K562 (cell line): ENCODE results near the gene PPY. TPM values are rescaled to one million over a fixed set of nuclear protein-coding genes. Genes with fewer than 3 reads are reported as not detected.

Experiments
- ATAC-seq: fragments of 200-7000 bp; cut with Tn5 transposase; 3 replicates; pipeline ENCODE4 v1.9.1; 2020; ENCODE audit warnings: moderate library complexity
- BruUV-seq: library from RNA; stranded (reverse); fragments of 400-500 nt; replicated peaks from 2 replicates; lab custom pipeline; 2021; lab: Mats Ljungman, UMichigan
- CTCF ChIA-PET: fragments of 300-600 bp; formaldehyde crosslinking; extraction: SDS; loops from one replicate; lab custom pipeline; 2021; ENCODE audit warnings: low intra/inter-chr PET ratio; lab: Yijun Ruan, JAX
- POLR2A ChIA-PET: fragments of 300-600, 350-650 bp; sonication (Branson Sonifier 250); formaldehyde crosslinking; extraction: SDS; loops from one replicate; lab custom pipeline; 2021; ENCODE audit warnings: antibody characterized with exemption, inconsistent platforms; lab: Yijun Ruan, JAX
- DNase-seq, 4 experiments: peaks; one replicate each; pipeline versions ENCODE4 v3.0.0 to v3.0.0-alpha.2; 2011 to 2018; ENCODE audit warnings: low spot score in 3 of 4, mixed read lengths in 3 of 4; ENCODE audit errors: extremely low read depth in 1 of 4
- FAIRE-seq: peaks from 2 replicates; lab custom pipeline; 2011; peaks lifted over from hg19 to GRCh38; lab: Jason Lieb, UNC
- H2AFZ ChIP-seq: 2 replicates; pipeline ENCODE4 v1.6.0; 2011; ENCODE audit warnings: low read depth, low read length, control low read depth, inconsistent platforms
- H3K27ac ChIP-seq: fragments of 200-600 bp; 3 replicates; pipeline ENCODE4 v1.8.0; 2011; ENCODE audit warnings: low read depth, mild to moderate bottlenecking, control low read depth, inconsistent platforms, low read length, moderate library complexity, mixed read lengths; ENCODE audit errors: extremely low read depth
- H3K27me3 ChIP-seq, 2 experiments: fragments of 300-600 bp in 1 of 2; 2 replicates in 1 of 2; 3 replicates in 1 of 2; pipeline versions ENCODE4 v1.6.0 to v1.8.0; 2011; ENCODE audit warnings: inconsistent platforms in 2 of 2, low read length in 2 of 2, mild to moderate bottlenecking in 1 of 2, mixed read lengths in 1 of 2, moderate library complexity in 1 of 2; ENCODE audit not compliant: control insufficient read depth in 2 of 2, insufficient read depth in 2 of 2
- H3K36me3 ChIP-seq: fragments of 300-600 bp; 3 replicates; pipeline ENCODE4 v1.8.0; 2011; ENCODE audit warnings: mild to moderate bottlenecking, low read length, inconsistent platforms; ENCODE audit not compliant: control insufficient read depth, insufficient read depth
- H3K4me1 ChIP-seq, 2 experiments: fragments of 200-600 bp in 1 of 2; replicated peaks in 1 of 2; 2 replicates in 1 of 2; 3 replicates in 1 of 2; pipeline versions ENCODE4 v1.5.1 to v1.8.0; 2011; ENCODE audit warnings: inconsistent platforms in 2 of 2, low read length in 2 of 2, mild to moderate bottlenecking in 1 of 2, mixed read lengths in 1 of 2, moderate library complexity in 1 of 2; ENCODE audit not compliant: control insufficient read depth in 2 of 2, insufficient read depth in 2 of 2
- H3K4me2 ChIP-seq: 2 replicates; pipeline ENCODE4 v1.6.1; 2011; ENCODE audit warnings: low read length, control low read depth, inconsistent platforms, mixed read lengths; ENCODE audit not compliant: insufficient read depth
- H3K4me3 ChIP-seq: fragments of 200-600 bp; sonication (generic), shearing (Covaris generic); 2 replicates; pipeline ENCODE4 v1.5.1; 2016; ENCODE audit warnings: control low read depth, inconsistent platforms
- H3K79me2 ChIP-seq: fragments of 200-600 bp; 3 replicates; pipeline ENCODE4 v1.8.0; 2011; ENCODE audit warnings: low read length, inconsistent platforms; ENCODE audit not compliant: control insufficient read depth, insufficient read depth
- H3K9ac ChIP-seq, 2 experiments: 2 replicates each; pipeline versions ENCODE4 v1.6.0 to v1.6.1; 2011; ENCODE audit warnings: low read depth in 2 of 2, low read length in 2 of 2, control low read depth in 1 of 2, inconsistent platforms in 1 of 2, mild to moderate bottlenecking in 1 of 2, mixed read lengths in 1 of 2; ENCODE audit not compliant: insufficient read depth in 1 of 2
- H3K9me1 ChIP-seq: one replicate; pipeline ENCODE4 v1.6.0; 2011; ENCODE audit warnings: inconsistent platforms, mild to moderate bottlenecking, low read length, moderate library complexity; ENCODE audit not compliant: control insufficient read depth, insufficient read depth
- H3K9me3 ChIP-seq: replicated peaks from 2 replicates; pipeline ENCODE4 v1.5.1; 2011; ENCODE audit warnings: low read depth, low read length, inconsistent platforms; ENCODE audit not compliant: control insufficient read depth, insufficient read depth
- H4K20me1 ChIP-seq: replicated peaks from 2 replicates; pipeline ENCODE4 v1.6.1; 2011; ENCODE audit warnings: low read length, inconsistent platforms, mixed read lengths; ENCODE audit not compliant: control insufficient read depth, insufficient read depth
- HMGXB4 ChIP-seq: sonication (generic); formaldehyde crosslinking; IDR thresholded peaks from 2 replicates; pipeline ENCODE4 v1.8.1; 2023; ENCODE audit warnings: mild to moderate bottlenecking, missing genetic modification reagents
- NELFE ChIP-seq: IDR thresholded peaks from 2 replicates; pipeline ENCODE4 v1.6.1; 2011; ENCODE audit warnings: mild to moderate bottlenecking; ENCODE audit not compliant: insufficient read depth, insufficient read length
- RHOXF2B ChIP-seq: fragments of 250-450 bp; sonication (Bioruptor Pico); conservative IDR thresholded peaks from 2 replicates; pipeline ENCODE4 v1.5.1; 2021
- SRF ChIP-seq, 2 experiments: fragments of 250-450, 450-650 bp in 1 of 2; sonication (Bioruptor Pico) in 1 of 2; sonication (generic) in 1 of 2; formaldehyde crosslinking; IDR thresholded peaks; 2 replicates each; pipeline versions ENCODE4 v1.5.0 to v1.5.1; 2020 to 2022; ENCODE audit warnings: mild to moderate bottlenecking in 1 of 2, missing genetic modification reagents in 1 of 2
- SRSF3 ChIP-seq: fragments of 200-400 bp; formaldehyde crosslinking; IDR thresholded peaks from 2 replicates; pipeline ENCODE4 v1.6.1; 2016; ENCODE audit warnings: mild to moderate bottlenecking, low read length, moderate library complexity; ENCODE audit not compliant: insufficient read depth
- ZNF512 ChIP-seq: IDR thresholded peaks from 2 replicates; pipeline ENCODE4 v1.6.1; 2016; ENCODE audit warnings: missing genetic modification characterization, missing compliant biosample characterization
- WGBS: fragments of 100-300 bp; shearing (Covaris generic); methylation state at CpG from one replicate; pipeline ENCODE4 v1.1.6; 2016; ENCODE audit warnings: low coverage, mixed read lengths; ENCODE audit not compliant: insufficient coverage; ENCODE audit errors: missing lambda C conversion rate; 5-methylcytosine and 5-hydroxymethylcytosine counted together
- in situ Hi-C: fragments of 300-500 bp; cut with MboI; formaldehyde crosslinking; loops from 4 replicates; pipeline ENCODE4 v1.15.0; 2018; ENCODE audit warnings: inconsistent platforms, mixed read lengths
- intact Hi-C: fragments of 100-400 bp; cut with micrococcal nuclease; formaldehyde crosslinking; loops from 2 replicates; pipeline ENCODE4 v1.14.2; 2022
- polyA plus RNA-seq, 8 experiments: library from polyadenylated mRNA; depleted of rRNA in 4 of 8; stranded (reverse) in 5 of 8; unstranded in 3 of 8; fragments of >200 nt; fragmentation: Nextera tagmentation in 2 of 8; fragmentation: Illumina TruSeq in 1 of 8; extraction: Ambion mirVana in 2 of 8; extraction: Trizol in 1 of 8; gene quantifications; 2 replicates each; pipeline versions ENCODE4 v1.2.1 to v1.2.3, GENCODE V29; 2011 to 2014; ENCODE audit warnings: inconsistent platforms in 1 of 8, missing spikeins in 1 of 8
- total RNA-seq, 7 experiments: library from RNA; depleted of rRNA in 6 of 7; stranded (reverse); fragments of >200 nt in 6 of 7; fragmentation: Illumina TruSeq in 2 of 7; extraction: Trizol in 2 of 7; gene quantifications; 2 replicates each; pipeline versions ENCODE4 v1.2.1 to v1.2.3, GENCODE V29; 2011 to 2021; ENCODE audit warnings: low replicate concordance in 1 of 7

Gene PPY
- total and polyA plus RNA-seq, 9 of the 15 experiments (the other 6 are each of a cell fraction or from before 2014, with no cell fraction given) = not detected

- no peak for TF ChIP-seq NELFE
These were observed 36.7 kb upstream of the PPY start (continued) for GRCh38 chr17:43979011-43979410.

GRCh38 chr17:43978078-43978477, 35.8 kb upstream of the PPY start:
- DNase-seq (no peak), ATAC-seq (no peak), FAIRE-seq (no peak)
- H3K4me2 ChIP-seq = no peak overlapping the region
- no peaks in the 10 kb centered on the region for H4K20me1 ChIP-seq
- H3K9ac ChIP-seq = no peak overlapping the region
- ChIA-PET POLR2A (no interaction called here), CTCF (no interaction called here)
- in situ Hi-C loops = no loop called here
- no peak overlapping the region for H3K4me3 ChIP-seq
- 17% methylated on average over 2 of the region's 2 CpGs for WGBS
- no peak for TF ChIP-seq SRF (CRISPR knock-in tag; IDR thresholded peaks at IDR 0.05)
- no peak for TF ChIP-seq RHOXF2B (CRISPR knock-in tag)
- no peak for TF ChIP-seq SRSF3
- no peak for TF ChIP-seq HMGXB4 (CRISPR knock-in tag)
- TF ChIP-seq ZNF512 (tag) = peak; percentile 57
- no peaks in the 10 kb centered on the region for H3K79me2 ChIP-seq
- intact Hi-C loops = no loop called here
- no peak overlapping the region for H2AFZ ChIP-seq
- peaks cover 26 to 51% of the 10 kb centered on the region in 2 experiments for H3K27me3 ChIP-seq
- no peaks in the 10 kb centered on the region; the same call in 1 of the 2 replicates for H3K9me3 ChIP-seq
- BruUV-seq = no TSS peak
- peaks cover 0 to under 1% of the 10 kb centered on the region in 2 experiments; a peak in 3 of 5 replicates for H3K4me1 ChIP-seq
- no peaks in the 10 kb centered on the region for H3K36me3 ChIP-seq
- H3K9me1 ChIP-seq = no peaks in the 10 kb centered on the region
- no peak overlapping the region for H3K27ac ChIP-seq
